HUES6 (cell line): ENCODE measurements around the gene PTPN20.

ENCODE experiments used
- H3K27ac ChIP-seq: 2 replicates; pipeline ENCODE4 v1.7.0; 2013; ENCODE audit warnings: low read depth, mild to moderate bottlenecking, low read length, inconsistent platforms
- H3K27me3 ChIP-seq: 2 replicates; pipeline ENCODE4 v1.6.1; 2013; ENCODE audit warnings: low read length; ENCODE audit not compliant: control insufficient read depth, insufficient read depth
- H3K36me3 ChIP-seq: 2 replicates; pipeline ENCODE4 v1.6.1; 2013; ENCODE audit warnings: low read length; ENCODE audit not compliant: control insufficient read depth, insufficient read depth
- H3K4me1 ChIP-seq: 2 replicates; pipeline ENCODE4 v1.6.1; 2013; ENCODE audit warnings: low read length; ENCODE audit not compliant: control insufficient read depth, insufficient read depth
- H3K4me3 ChIP-seq: 2 replicates; pipeline ENCODE4 v1.5.1; 2013; ENCODE audit warnings: low read depth, low read length
- H3K9ac ChIP-seq: one replicate; pipeline ENCODE4 v1.6.1; 2013; ENCODE audit warnings: mild to moderate bottlenecking, low read length
- H3K9me3 ChIP-seq: 2 replicates; pipeline ENCODE4 v1.6.1; 2013; ENCODE audit warnings: low read depth, low read length; ENCODE audit not compliant: control insufficient read depth, insufficient read depth

PTPN20 gene

DNA sequence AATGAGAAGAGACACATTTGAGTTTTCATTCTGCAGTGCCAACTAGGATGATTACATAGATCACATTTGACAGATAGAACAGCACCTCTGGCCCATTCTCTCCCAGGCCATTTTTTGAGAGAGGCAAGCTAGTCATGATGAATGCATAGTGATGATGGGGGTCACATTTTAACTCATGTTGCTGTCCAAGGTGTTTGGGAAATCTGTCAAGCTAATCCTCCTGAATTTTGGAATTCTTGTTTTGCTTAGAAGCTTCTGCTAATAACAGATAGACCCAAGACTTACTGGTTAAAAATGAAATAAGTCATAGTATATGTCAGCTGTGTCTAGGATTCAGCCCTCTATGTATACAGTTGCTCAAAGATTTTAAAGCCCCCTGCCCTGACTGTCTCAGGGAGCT, 101.0 kb downstream of the PTPN20 start:
- H3K9ac ChIP-seq: no peak overlapping the region
- no peaks in the 10 kb centered on the region for H3K36me3 ChIP-seq
- H3K9me3 ChIP-seq: no peaks in the 10 kb centered on the region
- H3K4me3 ChIP-seq: no peak overlapping the region
- no peaks in the 10 kb centered on the region for H3K4me1 ChIP-seq
- H3K27me3 ChIP-seq: no peaks in the 10 kb centered on the region
- H3K27ac ChIP-seq: no peak overlapping the region

DNA sequence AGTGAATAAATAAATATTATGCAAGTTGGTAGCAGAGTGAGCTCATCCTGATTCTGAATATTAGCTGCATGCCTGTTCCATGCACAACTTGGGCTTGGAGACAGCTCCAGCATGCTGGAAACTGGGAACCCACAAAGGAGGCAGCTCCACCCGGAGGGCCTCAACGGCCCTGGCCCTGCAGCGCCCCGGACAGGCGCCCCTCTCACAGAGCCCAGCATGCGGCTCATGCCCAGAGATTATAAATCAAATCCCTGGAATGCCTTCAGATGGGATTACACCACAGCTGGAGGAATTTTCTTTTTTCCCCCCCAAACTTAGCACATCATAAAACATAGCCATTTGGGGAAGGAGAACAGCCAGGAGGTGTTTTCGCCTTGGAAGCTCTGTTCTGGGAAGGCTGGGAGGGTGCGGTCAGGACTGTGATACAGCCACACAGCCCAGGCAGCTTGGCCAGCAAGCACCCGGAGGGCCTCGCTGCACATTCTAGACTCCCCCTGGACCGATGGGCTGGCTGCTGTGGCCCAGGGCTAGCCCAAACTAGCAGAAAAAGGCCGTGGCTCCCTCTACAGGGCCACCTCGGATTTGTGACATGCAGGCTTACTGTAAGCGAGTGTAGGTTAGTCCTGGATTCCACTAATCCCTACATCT, 102.4 kb downstream of the PTPN20 start:
- no peak overlapping the region for H3K9ac ChIP-seq
- H3K9me3 ChIP-seq: no peaks in the 10 kb centered on the region
- no peak overlapping the region for H3K27ac ChIP-seq
- no peaks in the 10 kb centered on the region for H3K36me3 ChIP-seq
- no peaks in the 10 kb centered on the region for H3K4me1 ChIP-seq
- H3K4me3 ChIP-seq: no peak overlapping the region
- no peaks in the 10 kb centered on the region for H3K27me3 ChIP-seq

DNA sequence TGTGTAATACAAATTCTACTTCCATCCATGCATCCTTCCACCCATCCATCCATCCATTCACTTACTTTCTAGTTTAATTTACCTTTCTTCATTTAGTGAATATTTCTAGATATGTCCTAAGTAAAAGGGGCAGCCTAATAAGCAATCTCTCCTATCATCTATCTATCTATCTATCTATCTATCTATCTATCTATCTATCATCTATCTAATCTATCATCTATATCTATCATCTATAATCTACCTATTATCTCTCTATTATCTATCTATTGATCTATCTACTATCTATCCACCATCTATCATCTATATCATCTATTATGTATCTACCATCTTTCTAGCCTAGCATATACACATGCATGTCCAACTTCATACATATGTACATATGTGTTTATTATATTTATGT, 104.2 kb downstream of the PTPN20 start:
- Histone ChIP-seq H3K27me3 (no peaks in the 10 kb centered on the region), H3K4me3 (no peak overlapping the region), H3K9me3 (no peaks in the 10 kb centered on the region), H3K4me1 (no peaks in the 10 kb centered on the region), H3K36me3 (no peaks in the 10 kb centered on the region), H3K27ac (no peak overlapping the region), H3K9ac (no peak overlapping the region)

DNA sequence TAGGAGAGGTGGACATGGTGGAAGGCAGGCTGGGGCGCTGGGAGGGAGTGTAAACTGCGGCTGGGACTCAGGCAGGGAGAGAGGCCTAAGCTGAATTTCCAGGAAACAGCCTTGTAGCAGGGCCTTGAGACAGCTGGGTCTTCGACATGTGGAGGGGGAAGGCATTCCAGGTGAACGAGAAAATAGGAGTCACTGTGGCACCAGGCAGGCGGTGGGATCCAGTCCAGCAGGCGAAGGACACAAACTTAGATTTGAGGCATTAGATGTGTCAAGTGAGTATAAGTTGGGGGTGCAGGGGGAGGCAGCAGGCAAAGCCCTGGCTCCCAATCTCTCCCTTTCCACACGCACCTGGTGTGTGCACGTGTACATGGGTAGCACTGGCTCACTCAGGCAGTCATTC, 105.3 kb downstream of the PTPN20 start:
- no peak overlapping the region for H3K9ac ChIP-seq
- H3K4me3 ChIP-seq: no peak overlapping the region
- no peaks in the 10 kb centered on the region for H3K9me3 ChIP-seq
- no peak overlapping the region for H3K27ac ChIP-seq
- no peaks in the 10 kb centered on the region for H3K4me1 ChIP-seq
- H3K36me3 ChIP-seq: no peaks in the 10 kb centered on the region
- H3K27me3 ChIP-seq: no peaks in the 10 kb centered on the region

DNA sequence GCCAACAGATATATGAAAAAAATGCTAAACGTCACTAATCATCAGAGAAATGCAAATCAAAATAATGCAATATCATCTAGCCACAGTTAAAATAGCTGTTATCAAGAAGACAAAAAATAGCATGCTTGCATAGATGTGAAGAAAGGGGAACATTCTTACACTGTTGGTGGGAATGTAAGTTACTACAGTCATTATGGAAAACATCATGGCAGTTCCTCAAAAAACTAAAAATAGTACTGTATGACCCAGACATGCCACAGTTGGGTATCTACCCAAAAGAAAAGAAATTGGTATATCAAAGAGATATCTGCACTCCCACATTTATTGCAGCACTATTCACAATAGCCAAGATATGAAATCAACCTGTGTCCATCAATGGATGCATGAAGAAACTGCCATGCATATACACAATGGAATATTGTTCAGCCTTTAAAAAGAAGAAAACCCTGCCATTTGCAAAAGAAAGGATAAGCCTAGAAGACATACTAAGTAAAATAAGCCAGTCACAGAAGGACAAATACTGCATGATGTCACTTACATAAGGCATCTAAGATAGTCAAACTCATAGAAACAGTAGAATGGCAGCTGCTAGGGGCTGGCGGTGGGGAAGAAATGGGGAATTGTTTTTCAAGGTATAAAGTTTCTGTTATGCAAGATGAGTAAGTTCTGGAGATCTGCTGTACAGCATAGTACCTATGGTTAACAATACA, 107.0 kb downstream of the PTPN20 start:
- H3K27me3 ChIP-seq: no peaks in the 10 kb centered on the region
- H3K4me3 ChIP-seq: no peak overlapping the region
- no peak overlapping the region for H3K27ac ChIP-seq
- no peaks in the 10 kb centered on the region for H3K4me1 ChIP-seq
- no peaks in the 10 kb centered on the region for H3K36me3 ChIP-seq
- H3K9me3 ChIP-seq: no peaks in the 10 kb centered on the region
- H3K9ac ChIP-seq: no peak overlapping the region

DNA sequence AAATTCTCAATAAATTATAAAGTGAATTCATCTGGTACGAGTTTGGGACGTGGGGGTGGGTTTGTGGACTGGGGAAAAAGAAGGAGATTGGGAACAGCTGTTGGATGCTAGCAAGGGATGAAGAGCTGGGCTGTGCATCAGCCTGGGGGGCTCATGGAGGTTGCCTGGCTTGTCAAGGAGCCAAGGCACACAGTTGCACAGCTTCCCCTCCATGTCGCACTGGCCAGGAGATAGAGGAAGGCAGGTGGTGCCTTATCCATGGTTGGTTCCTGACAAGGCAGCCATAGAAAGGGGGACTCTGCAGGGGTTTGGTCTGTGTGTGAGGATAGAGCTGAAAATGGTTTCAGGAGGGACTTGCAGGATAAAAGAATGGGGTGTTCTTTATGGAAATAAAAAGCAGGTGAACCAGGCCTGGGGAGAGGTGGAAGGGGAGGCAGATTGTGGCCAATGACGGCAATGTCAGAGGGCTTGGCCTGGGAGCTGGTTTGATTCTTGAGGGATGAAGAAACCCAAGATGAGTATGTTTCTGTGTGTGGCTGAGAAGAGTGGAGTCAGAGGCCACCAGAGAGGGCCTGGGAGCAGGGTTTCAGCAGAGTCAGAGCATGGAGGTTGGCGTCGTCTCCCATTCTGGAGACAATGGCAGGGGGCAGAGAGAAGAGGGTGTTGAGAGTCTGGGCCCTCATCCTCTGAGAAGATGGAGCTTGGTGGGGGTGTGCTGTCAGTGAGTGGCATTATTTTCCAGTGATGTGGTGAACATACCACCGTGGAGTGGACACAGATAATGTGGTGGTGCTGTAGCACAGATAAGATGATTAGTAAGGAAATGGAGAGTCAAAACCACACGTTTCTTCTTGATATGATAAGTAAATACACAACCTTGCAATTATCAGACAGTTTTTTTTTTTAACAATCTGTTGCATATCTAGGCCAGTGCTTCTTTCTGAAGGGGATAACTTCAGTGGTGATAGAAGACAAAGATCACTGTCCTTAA, 108.2 kb downstream of the PTPN20 start:
- Histone ChIP-seq H3K4me3 (no peak overlapping the region), H3K4me1 (peaks cover under 1% of the 10 kb centered on the region; the same call in 1 of the 2 replicates), H3K9me3 (no peaks in the 10 kb centered on the region), H3K27me3 (no peaks in the 10 kb centered on the region), H3K36me3 (no peaks in the 10 kb centered on the region), H3K9ac (no peak overlapping the region), H3K27ac (no peak overlapping the region)

DNA sequence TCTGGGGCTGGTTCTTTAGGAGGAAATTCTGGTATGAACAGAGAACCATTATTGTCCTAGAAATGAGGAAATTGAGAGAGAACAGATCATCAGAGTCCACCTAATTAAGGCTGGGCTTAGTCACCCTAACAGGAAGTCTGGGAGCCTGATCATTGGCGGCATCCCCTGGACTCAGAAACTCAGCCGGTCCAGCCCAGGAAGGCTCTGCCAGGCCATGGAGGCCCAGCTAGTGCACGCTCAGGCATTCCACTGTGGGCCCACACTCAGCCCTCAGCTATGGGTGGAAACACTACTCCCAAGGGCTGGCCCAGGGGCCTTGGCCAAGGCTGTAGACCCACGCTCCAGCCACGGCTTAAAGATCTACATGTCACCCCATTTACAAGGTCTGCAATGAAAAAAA, 109.2 kb downstream of the PTPN20 start:
- no peaks in the 10 kb centered on the region for H3K27me3 ChIP-seq
- no peak overlapping the region for H3K4me3 ChIP-seq
- H3K9ac ChIP-seq: no peak overlapping the region
- no peak overlapping the region for H3K27ac ChIP-seq
- H3K4me1 ChIP-seq: peaks cover 2% of the 10 kb centered on the region; the same call in 1 of the 2 replicates
- no peaks in the 10 kb centered on the region for H3K9me3 ChIP-seq
- no peaks in the 10 kb centered on the region for H3K36me3 ChIP-seq

DNA sequence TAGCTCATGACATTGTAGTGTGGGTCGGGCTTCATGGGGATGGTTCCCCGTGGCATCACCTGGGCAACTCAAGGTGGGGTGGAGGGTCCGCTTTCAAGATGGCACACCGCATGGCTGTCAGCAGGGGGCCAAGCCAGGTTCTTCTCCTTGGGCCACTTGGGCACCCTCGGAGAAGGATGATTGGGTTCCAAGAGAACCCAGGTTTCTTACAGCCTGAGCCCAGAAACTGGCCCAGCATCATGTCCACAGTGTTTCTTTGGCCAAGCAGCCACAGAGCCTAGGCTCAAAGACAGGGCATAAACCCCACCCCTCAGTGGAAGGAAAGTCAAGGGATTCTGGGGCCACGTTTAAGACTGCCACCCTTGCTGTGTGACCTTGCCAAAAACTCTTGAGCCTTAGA, 110.6 kb downstream of the PTPN20 start:
- Histone ChIP-seq H3K27ac (no peak overlapping the region), H3K9ac (no peak overlapping the region), H3K9me3 (no peaks in the 10 kb centered on the region), H3K27me3 (no peaks in the 10 kb centered on the region), H3K36me3 (no peaks in the 10 kb centered on the region), H3K4me1 (peaks cover 2% of the 10 kb centered on the region; the same call in 1 of the 2 replicates), H3K4me3 (no peak overlapping the region)

DNA sequence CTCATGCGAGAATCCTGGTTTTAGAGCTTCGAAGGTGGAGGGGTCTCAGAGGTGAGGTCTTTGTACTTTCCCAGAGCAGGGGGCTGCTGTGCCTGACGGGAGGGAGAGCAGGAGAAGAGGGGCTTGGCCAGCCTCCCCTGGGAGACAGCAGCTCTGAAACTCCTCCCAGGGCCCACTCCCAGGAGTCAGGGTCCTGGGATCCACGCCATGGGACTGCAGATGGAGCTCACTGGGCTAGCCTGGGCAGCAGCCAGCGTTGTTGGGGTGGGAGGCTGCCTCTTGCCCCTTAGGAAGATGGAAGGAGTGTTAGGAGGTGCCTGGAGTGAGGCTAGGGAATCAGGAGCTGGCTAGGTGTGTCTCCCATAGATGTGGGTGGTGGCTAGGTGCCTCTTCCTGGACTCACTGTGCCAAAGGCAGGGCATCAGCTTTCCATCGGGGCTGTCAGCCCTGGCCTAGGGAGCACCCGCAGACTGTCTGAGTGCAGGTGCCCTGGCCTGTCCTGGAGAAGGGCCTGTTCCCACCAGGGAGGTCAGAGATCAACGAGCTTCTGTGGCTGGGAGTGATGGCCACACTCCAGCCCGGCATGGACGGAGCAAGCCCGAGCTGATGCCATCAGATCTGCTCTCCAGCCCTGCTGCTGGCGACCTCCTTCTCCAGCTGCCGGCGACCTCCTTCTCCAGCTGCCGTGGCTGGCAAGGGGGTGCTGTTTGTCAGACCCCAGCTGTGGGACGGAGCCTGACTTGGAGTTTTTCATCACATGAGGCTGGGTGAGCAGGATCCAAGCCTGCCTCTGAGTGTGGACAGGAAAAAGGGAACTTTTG, 111.3 kb downstream of the PTPN20 start:
- Histone ChIP-seq H3K4me1 (peaks cover 2% of the 10 kb centered on the region; the same call in 1 of the 2 replicates), H3K27me3 (no peaks in the 10 kb centered on the region), H3K36me3 (no peaks in the 10 kb centered on the region), H3K9me3 (no peaks in the 10 kb centered on the region), H3K27ac (no peak overlapping the region), H3K4me3 (no peak overlapping the region), H3K9ac (no peak overlapping the region)

DNA sequence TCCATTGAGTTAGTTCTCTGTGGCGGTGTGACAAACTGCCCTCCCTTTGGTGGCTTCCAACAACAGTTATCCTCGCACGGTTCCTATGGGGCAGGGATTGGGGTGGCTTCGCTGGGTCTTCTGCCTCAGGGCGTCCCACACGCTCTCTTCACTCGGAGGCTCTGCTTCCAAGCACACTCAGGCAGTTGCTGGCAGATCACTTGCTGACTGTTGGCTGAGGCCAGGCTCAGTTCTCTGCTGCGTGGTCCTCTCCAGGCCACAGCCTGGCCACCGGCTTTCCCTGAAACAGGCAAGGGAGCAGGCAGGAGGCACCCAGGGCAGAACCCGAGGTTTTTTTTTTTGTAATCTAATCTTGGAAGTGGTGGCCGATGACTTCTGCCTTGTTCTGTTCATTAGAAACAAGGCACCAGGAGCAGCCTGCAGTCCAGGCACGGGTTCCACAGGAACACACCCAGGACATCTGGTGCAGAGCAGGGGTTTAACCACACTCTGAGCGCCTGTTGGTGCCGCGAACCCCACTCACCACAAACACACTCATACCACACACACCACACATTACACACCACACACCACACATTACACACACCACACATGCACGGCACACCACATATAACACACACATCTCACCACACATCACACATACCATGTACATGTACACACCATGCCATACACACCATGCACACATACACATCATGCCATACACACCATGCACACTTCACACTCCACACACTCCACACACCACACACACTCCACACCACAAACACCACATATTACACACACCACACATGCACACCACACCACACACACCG, 112.2 kb downstream of the PTPN20 start:
- Histone ChIP-seq H3K27me3 (no peaks in the 10 kb centered on the region), H3K4me3 (no peak overlapping the region), H3K4me1 (peaks cover 2% of the 10 kb centered on the region; the same call in 1 of the 2 replicates), H3K36me3 (no peaks in the 10 kb centered on the region), H3K9ac (no peak overlapping the region), H3K9me3 (no peaks in the 10 kb centered on the region), H3K27ac (no peak overlapping the region)
